ENCODE data around the gene KRTAP29-1.
"Not testable (repeated sequence)": the region's sequence is repeated elsewhere in the genome, so short reads cannot be mapped to it uniquely, and the experiment has no call there.

Gene KRTAP29-1

GRCh38 chr17:41301916-41302901, at the start of gene KRTAP29-1:
KRTAP29-1 (minus strand) TSS chr17:41302851; CDS start chr17:41302851, 0 bp downstream.
- DNase-seq (ENCODE audit: low read depth in 2 of 2): no peak

GRCh38 chr17:41351177-41351576, 48.5 kb upstream of the KRTAP29-1 start:
- no peak for DNase-seq (ENCODE audit: low read depth in 2 of 2)

- DNase-seq (ENCODE audit: low read depth in 2 of 2): not testable (repeated sequence)
These were observed 47.8 kb upstream of the KRTAP29-1 start, which contains the start of gene KRT33A for GRCh38 chr17:41350381-41350878. KRT33A (minus strand) TSS chr17:41350828; CDS start chr17:41350767, 61 bp downstream.

GRCh38 chr17:41347869-41348760, 45.5 kb upstream of the KRTAP29-1 start:
- no peak for DNase-seq (ENCODE audit: low read depth in 2 of 2)

- DNase-seq (ENCODE audit: low read depth in 2 of 2): not testable (repeated sequence)
These were observed 43.8 kb upstream of the KRTAP29-1 start for GRCh38 chr17:41346421-41346820.

- no peak for DNase-seq (ENCODE audit: low read depth in 2 of 2)
These were observed 43.3 kb upstream of the KRTAP29-1 start for GRCh38 chr17:41345992-41346391.

- DNase-seq (ENCODE audit: low read depth in 2 of 2): no peak
These were observed 40.4 kb upstream of the KRTAP29-1 start for GRCh38 chr17:41343029-41343428.

- peak in 1 of 2 donors; percentile 13 for DNase-seq (ENCODE audit: low read depth in 2 of 2)
These were observed 38.5 kb upstream of the KRTAP29-1 start for GRCh38 chr17:41340934-41341861.

- no peak for DNase-seq (ENCODE audit: low read depth in 2 of 2)
These were observed 37.8 kb upstream of the KRTAP29-1 start for GRCh38 chr17:41340494-41340893.

GRCh38 chr17:41339571-41340172, 37.0 kb upstream of the KRTAP29-1 start:
- DNase-seq (ENCODE audit: low read depth in 2 of 2): no peak

GRCh38 chr17:41338961-41339485, 36.4 kb upstream of the KRTAP29-1 start:
- no peak for DNase-seq (ENCODE audit: low read depth in 2 of 2)

- no peak for DNase-seq (ENCODE audit: low read depth in 2 of 2)
These were observed 33.1 kb upstream of the KRTAP29-1 start for GRCh38 chr17:41335747-41336146.

- DNase-seq (ENCODE audit: low read depth in 2 of 2): no peak
These were observed 32.0 kb upstream of the KRTAP29-1 start for GRCh38 chr17:41334385-41335305.

GRCh38 chr17:41333836-41334235, 31.2 kb upstream of the KRTAP29-1 start:
- no peak for DNase-seq (ENCODE audit: low read depth in 2 of 2)

- no peak for DNase-seq (ENCODE audit: low read depth in 2 of 2)
These were observed 30.4 kb upstream of the KRTAP29-1 start for GRCh38 chr17:41333098-41333497.

- DNase-seq (ENCODE audit: low read depth in 2 of 2): no peak
These were observed 29.6 kb upstream of the KRTAP29-1 start for GRCh38 chr17:41332239-41332638.

GRCh38 chr17:41331606-41332005, 29.0 kb upstream of the KRTAP29-1 start:
- no peak for DNase-seq (ENCODE audit: low read depth in 2 of 2)

- DNase-seq (ENCODE audit: low read depth in 2 of 2): no peak
These were observed 26.8 kb upstream of the KRTAP29-1 start for GRCh38 chr17:41329279-41329948.
